Loucy (cell line): ENCODE data around the gene DBI.

ENCODE experiments used
- EZH2phosphoT487 ChIP-seq: fragments of 200-600 bp; IDR thresholded peaks from 2 replicates; pipeline ENCODE4 v1.6.1; 2018; ENCODE audit warnings: antibody characterized with exemption, mild to moderate bottlenecking, moderate library complexity, borderline replicate concordance
- TF ChIP-seq, protein P1 (sequence below): fragments of 200-600 bp; sonication (generic); conservative IDR thresholded peaks from 2 replicates; pipeline ENCODE4 v1.5.1; 2014; ENCODE audit warnings: mild to moderate bottlenecking, antibody characterized with exemption, low read length

DNA sequence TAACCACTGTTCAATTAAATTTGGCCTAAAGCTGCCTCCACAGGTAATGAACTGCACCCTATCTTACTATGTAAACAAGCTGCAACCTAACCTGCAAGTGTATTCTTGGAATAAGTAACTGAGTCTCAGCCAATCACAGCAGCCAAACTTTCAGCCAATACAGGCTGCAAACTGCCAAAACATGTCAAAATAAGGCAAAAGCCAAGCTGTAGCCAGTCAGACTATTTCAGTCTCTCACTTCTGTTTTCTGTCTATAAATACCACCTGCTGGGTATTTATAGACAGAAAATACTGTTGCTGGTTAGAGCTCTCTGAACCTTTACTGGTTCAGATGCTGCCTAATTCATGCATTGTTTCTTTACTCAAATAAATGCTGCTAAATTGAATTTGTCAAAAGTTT is 14.4 kb upstream of the DBI start:
- TF ChIP-seq, protein P1, sequence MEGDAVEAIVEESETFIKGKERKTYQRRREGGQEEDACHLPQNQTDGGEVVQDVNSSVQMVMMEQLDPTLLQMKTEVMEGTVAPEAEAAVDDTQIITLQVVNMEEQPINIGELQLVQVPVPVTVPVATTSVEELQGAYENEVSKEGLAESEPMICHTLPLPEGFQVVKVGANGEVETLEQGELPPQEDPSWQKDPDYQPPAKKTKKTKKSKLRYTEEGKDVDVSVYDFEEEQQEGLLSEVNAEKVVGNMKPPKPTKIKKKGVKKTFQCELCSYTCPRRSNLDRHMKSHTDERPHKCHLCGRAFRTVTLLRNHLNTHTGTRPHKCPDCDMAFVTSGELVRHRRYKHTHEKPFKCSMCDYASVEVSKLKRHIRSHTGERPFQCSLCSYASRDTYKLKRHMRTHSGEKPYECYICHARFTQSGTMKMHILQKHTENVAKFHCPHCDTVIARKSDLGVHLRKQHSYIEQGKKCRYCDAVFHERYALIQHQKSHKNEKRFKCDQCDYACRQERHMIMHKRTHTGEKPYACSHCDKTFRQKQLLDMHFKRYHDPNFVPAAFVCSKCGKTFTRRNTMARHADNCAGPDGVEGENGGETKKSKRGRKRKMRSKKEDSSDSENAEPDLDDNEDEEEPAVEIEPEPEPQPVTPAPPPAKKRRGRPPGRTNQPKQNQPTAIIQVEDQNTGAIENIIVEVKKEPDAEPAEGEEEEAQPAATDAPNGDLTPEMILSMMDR = 0 out of 2 replicates have a peak, but pooled peaks have one; percentile 6
- TF ChIP-seq EZH2phosphoT487 = no peak
